ENCODE data around the gene ARHGAP35.

ARHGAP35 gene

GRCh38 chr19:46906221-46906620 lies 45.4 kb downstream of the ARHGAP35 start:
- DNase-seq, result no peak

DNA sequence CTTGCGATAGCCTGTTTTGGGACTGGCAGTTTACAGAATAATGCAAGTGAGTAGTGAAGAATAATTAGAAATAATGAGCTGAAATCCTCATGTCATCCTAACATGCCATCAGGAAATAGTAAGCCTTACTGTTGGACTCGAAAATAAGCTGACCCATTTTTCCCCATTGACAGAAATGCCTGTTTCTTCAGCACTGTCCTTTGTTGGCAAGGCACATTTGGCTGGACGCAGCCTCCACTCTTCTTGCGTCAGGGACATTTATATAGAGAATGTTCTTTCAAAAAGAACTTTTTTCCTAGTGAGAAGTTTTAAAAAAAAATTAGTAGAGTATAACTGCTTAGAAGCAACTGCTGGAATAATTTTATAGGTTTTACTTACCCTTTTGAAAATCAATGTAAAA lies 47.1 kb downstream of the ARHGAP35 start:
- DNase-seq, result no peak

DNA sequence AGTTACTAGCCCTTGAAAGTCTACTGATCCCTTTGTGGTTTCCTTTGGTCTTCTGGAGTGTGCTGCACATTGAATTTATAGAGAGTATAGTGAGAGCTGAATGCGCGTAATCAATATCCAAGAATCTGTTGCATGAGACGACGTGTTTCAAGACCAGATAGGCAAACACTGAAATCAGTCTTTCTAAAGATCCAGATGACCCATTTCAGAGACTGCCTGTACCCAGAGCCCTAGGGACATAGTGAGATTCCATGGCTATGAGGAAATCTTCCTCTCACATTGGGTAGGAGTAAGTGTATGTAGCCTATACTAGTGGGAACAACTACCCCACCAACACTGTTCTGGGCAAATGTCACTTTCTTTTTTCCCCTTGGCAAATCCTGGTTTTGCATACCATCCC lies 48.6 kb downstream of the ARHGAP35 start:
- no peak for DNase-seq

Data from NCI-H524 treated with DMSO at 0.1 percent for 48 hours (cell line).